A549 (cell line): Measurements from ENCODE around the gene TIGD2.
"Not testable (repeated sequence)": the region's sequence is repeated elsewhere in the genome, so short reads cannot be mapped to it uniquely, and the experiment has no call there.

Source experiments
- JUN ChIP-seq, 2 experiments: fragments of >200 bp; sonication (Bioruptor Twin); formaldehyde crosslinking; IDR thresholded peaks; 2 replicates in 1 of 2; 3 replicates in 1 of 2; pipeline ENCODE4 v1.6.1; 2016 to 2017
- KDM1A ChIP-seq: fragments of 200-600 bp; sonication (generic); IDR thresholded peaks from 2 replicates; pipeline ENCODE4 v1.6.1; 2016; ENCODE audit warnings: low read depth, mild to moderate bottlenecking
- POLR2A ChIP-seq: IDR thresholded peaks from 2 replicates; pipeline ENCODE4 v1.6.1; 2012; ENCODE audit warnings: mild to moderate bottlenecking, low read length
- RNF2 ChIP-seq: fragments of 200-600 bp; sonication (generic); IDR thresholded peaks from 2 replicates; pipeline ENCODE4 v1.6.1; 2016; ENCODE audit warnings: low read depth, mild to moderate bottlenecking, antibody characterized with exemption, moderate library complexity, borderline replicate concordance
- SMC3 ChIP-seq: fragments of >200 bp; sonication (Bioruptor Twin); formaldehyde crosslinking; IDR thresholded peaks from 3 replicates; pipeline ENCODE4 v1.6.1; 2018; ENCODE audit warnings: inconsistent platforms
- TF ChIP-seq, protein P1 (sequence below): fragments of >200 bp; sonication (Bioruptor Twin); formaldehyde crosslinking; IDR thresholded peaks from 3 replicates; pipeline ENCODE4 v1.5.1; 2016
- TF ChIP-seq, protein P2 (sequence below): fragments of 450-650 bp; IDR thresholded peaks from 2 replicates; pipeline ENCODE4 v1.6.1; 2014; ENCODE audit warnings: antibody characterized with exemption

DNA sequence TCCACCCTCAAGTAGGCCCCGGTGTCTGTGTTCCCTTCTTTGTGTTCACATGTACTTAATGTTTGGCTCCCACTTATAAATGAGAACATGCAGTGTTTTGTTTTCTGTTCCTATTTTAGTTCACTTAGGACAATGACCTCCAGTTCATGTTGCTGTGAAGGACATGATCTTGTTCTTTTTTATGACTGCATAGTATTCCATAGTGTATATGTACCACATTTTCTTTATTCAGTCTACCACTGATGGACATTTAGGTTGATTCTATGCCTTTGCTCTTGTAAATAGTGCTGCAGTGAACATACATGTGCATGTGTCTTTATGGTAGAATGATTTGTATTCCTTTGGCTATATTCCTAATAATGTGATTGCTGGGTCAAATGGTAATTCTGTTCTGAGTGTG, 33.3 kb downstream of the TIGD2 start:
- TF ChIP-seq, protein P1, sequence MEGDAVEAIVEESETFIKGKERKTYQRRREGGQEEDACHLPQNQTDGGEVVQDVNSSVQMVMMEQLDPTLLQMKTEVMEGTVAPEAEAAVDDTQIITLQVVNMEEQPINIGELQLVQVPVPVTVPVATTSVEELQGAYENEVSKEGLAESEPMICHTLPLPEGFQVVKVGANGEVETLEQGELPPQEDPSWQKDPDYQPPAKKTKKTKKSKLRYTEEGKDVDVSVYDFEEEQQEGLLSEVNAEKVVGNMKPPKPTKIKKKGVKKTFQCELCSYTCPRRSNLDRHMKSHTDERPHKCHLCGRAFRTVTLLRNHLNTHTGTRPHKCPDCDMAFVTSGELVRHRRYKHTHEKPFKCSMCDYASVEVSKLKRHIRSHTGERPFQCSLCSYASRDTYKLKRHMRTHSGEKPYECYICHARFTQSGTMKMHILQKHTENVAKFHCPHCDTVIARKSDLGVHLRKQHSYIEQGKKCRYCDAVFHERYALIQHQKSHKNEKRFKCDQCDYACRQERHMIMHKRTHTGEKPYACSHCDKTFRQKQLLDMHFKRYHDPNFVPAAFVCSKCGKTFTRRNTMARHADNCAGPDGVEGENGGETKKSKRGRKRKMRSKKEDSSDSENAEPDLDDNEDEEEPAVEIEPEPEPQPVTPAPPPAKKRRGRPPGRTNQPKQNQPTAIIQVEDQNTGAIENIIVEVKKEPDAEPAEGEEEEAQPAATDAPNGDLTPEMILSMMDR = not testable (repeated sequence)
- TF ChIP-seq POLR2A; JUN (IDR thresholded peaks at IDR 0.05); RNF2; SMC3; KDM1A: not testable (repeated sequence)
- TF ChIP-seq, protein P2, sequence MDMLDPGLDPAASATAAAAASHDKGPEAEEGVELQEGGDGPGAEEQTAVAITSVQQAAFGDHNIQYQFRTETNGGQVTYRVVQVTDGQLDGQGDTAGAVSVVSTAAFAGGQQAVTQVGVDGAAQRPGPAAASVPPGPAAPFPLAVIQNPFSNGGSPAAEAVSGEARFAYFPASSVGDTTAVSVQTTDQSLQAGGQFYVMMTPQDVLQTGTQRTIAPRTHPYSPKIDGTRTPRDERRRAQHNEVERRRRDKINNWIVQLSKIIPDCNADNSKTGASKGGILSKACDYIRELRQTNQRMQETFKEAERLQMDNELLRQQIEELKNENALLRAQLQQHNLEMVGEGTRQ = not testable (repeated sequence)
